Activated CD8-positive, alpha-beta memory T cell treated with anti-CD3 and anti-CD28 coated beads, Interleukin-2, amount 50 U/mL, for 24 hours (primary cell): ENCODE measurements around the gene MORC2.

Experiments
- DNase-seq: peaks from one replicate; pipeline ENCODE4 v3.0.0-alpha.2; 2020; ENCODE audit errors: extremely low read depth

The MORC2 gene

DNA sequence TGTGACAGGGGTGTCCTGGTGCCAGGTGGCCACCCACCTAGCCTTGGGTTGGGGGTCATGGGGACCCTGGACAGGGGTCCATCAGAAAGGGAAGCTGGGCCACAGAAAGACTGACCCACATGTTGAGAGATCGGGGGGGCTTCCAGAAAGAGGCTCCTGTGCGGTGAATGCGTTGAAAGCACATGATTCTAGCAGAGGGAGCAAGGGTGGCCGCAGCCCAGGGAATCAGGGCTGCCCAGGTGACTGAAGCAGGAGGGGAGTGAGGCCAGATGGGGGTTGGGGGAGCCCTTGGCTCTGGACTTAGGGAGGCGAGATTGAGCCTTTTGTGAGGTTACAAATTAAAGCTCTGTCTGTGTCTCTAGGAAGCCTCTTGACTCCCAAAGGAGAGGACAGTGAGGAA, 80.7 kb downstream of the MORC2 start:
- no peak for DNase-seq

DNA sequence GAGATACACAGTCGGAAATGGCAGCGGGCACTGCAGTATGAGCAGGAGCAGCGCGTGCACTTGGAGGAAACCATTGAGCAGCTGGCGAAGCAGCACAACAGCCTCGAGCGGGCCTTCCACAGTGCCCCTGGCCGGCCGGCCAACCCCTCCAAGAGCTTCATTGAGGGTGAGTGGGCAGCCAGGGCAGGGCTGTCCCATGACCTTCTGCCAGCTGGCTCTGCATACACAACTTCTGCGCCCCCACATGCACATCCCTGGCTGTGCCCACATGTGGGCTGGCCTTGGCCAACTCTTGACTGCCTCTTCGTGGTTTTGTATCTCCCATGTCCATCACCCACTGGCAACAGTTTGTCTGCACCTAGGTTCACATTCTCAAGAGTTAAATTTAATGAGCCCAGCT, 81.1 kb downstream of the MORC2 start:
- no peak for DNase-seq

DNA sequence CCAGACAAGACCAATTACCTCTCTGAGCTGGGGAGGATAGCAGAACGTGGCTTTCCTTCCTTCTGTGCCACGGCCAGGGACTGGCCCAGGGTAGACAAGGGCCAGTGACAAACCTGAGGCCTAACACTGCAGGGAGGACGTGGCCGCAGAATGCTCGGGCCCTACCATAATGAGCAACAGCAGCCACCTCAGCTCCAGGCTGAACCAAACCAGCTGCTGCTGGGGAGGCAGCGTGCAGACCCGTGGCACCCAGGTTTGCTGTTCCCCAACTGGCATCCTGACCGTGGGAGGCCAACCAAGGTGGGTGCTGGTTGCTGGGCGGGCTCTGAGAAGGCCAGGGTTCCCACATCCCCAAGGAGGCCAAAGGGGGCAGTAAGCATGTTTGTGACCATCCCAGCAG, 83.0 kb downstream of the MORC2 start:
- DNase-seq = no peak

DNA sequence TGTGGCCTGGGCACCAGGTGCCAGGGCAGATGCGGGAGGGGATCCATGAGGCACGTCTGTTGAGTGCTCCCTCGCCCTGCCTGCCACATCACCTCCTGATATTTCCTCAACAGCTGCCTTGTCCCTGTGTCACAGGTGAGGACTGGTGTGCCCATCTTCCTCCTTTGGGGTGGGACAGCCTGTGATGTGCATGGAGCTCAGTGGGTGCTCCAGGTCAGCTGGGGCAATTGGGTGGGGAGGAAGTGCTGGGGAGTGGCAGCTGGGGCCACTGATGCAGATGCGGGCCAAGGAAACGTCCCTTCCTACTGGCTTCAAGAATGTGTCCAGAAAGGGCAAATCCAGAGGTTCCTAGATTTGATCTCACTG, 83.6 kb downstream of the MORC2 start:
- no peak for DNase-seq

DNA sequence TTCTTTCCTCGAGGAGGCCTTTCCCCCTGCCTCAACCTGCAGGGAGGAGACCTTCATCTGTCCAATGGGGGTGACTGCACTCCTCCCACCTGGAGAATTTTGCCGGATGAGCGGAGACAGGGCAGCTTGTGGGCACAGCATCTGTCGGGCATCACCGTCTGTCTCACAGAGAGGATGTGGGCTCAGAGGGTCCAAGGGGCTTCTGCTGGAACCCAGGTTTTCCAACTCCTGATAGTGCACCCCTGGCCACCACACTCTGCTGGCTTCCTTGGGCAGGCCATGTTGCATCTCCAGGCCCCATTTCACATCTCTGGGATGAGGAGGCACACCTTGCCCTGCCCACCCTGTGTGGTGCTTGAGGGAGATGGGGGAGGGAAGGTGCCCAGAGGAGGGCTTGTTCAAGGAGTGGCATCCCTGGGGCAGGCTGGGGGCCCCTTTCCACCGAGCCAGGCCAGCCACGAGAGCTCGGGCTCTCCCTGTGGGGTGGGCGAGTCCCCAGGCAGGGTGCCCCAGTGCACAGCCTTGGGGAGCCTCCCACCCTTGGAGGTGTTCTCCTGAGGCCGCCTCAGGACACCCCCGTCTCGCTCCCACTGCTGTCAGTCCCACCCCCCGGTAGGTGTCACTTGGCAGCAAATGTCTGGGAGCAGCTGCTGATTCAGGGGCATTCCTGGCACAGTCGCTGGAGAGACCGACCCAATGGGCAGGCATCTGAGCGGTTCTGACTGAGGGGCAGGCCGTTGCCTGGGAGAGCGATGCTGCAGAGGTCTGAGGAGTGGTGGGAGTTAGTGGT, 84.2 kb downstream of the MORC2 start:
- no peak for DNase-seq

DNA sequence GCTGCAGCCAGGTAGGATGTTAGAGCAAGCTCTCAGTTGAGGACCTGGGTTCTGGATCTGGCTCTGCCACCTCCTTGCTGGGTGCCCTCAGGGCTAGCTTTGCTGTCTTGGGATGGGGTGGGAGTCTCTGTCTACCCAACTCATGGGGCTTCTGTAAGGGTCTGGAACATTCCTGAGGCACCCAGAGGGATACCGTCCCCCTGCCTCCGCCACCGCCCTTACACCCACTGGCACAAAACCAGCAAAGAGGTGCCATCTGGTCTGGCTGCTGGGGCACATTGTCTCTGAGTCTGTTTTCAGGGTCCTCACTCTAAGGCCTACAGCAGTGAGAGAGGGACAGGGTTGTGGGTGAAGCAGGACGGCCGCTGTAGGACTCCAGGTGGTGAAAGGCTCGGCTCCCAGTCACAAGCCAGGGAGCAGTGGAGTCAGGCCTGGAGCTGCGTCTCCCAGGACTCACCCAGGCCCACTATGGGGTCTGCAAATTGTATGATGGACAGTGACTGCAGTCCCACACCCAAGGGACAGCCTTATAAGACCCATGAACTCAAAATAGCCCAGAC, 84.9 kb downstream of the MORC2 start:
- DNase-seq = no peak

DNA sequence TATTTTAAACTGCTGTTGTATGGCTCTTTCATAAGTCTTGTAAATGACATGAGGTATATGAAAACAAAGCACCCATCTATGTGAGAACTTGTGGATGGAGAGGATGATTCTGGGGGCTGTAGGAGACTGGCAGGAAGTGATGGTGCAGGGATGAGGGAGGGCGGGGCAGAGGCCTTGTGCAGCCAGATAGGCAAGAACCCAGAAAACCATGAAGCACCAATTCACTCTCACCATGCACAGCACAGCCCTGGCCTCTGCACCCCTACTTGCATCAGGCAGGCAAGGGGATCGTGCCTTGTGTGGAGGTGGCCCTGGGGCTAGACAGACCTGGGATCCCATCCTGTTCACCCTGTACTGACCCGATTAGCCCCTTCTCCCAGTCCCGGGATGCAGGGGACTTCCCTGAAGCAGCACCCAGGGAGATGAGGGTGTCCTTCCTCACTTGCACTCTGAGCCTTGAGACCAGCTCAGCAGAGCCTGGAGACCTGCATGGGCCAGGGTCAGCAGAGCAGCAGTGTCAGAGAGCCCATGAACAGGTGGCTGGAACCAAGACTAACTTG, 85.5 kb downstream of the MORC2 start:
- no peak for DNase-seq

DNA sequence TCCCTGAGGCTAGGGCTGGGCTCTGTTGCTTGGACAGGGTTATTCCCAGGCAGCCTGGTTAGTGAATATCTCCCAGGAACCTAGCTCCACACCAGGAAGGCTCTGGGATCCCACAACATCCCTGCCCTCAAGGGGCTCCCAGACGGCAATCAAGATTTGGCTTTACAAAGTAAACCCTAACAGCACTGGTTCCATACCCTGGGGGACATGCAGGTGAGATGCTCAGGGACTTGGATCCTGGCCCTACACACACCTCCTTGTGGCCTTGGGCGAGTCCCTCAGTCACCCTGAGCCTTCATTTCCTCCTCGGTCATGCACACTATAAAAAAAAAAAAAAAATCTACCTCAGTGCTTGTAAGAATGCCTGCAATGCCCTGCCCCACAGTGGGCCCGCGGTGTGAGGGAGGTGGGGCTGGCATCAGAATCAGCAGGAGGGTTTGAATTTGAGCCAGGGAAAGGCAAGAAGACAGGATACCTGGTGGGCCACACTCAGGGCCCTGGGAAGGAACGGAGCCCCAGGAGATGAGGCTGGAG, 86.3 kb downstream of the MORC2 start:
- DNase-seq = no peak

DNA sequence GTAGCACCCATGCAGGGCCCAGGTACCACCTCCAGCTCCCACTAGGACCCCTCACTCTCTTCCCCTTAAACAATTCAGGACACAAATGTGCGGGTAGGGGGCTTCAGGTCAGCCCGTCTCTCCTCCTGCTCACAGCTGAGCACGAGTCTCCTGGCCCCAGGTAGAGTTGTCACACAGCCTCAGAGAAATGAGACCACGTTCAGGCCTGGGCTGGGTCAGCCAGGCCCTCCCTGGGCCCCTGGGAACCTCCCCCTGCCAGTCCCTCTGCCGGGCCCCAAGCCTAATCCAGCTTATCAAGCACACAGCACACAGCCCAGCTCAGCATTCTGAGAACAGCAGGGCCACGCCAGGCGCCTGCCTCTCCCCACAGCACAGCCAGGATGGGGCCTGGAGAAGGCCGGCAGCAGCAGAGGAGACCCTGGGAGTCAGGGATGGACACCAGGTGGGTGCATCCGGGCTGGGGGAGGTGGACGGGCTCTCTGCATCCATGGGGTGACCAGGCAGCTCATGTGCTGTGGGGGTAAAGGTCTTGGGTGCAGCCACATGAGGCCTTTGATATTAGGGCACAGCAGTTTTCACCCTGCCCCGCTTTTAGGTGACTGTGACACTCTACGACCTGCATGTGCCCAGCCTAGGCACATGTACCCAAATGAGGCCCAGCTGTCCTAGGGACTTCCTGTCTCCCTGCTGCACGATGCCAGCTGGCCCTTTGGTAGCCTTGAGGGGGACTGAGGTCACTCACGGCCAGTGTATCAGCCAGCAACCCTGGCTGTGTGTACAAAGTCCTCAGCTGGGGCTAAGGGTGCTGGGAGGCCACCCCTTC, 87.0 kb downstream of the MORC2 start:
- no peak for DNase-seq

DNA sequence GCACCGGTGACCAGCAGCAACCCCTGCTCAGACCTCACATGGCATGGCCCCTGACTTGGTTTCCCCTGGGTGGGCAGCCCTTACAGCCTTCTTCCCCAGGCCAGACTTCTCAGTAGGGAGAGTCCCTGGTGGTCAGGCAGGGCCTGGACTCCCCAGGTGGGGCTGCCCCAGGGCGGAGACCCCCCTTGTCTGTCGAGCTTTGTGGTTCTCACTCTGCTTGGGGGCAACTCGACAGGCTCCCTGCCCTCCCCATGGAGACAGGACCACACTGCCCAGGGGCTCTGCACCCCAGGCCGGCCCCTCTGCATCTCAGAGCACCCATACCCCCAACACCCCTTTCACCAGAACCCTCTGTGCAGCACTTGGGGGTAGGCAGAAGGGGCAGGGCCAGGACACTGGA, 87.7 kb downstream of the MORC2 start:
- DNase-seq = no peak

DNA sequence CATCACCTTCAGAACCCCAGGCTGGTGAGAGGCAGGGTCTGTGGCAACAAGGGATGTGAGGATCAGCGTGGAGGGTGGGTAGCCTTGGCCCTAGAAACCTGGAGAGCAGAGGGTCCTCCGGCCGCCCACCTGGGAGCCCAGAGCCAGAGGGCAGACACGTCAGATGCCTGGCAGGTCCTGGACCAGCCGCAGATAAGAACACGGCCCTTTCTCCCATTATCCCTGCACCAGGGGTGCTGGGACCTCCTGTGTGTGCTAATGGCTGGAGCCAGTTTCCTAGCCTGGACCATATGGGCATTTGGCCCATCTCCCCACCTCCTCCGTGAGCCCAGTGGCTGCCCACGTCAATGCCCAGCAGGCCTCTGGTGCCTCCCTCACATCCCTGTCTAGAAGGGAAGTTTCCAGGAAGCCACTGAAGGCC, 88.4 kb downstream of the MORC2 start:
- DNase-seq = no peak

DNA sequence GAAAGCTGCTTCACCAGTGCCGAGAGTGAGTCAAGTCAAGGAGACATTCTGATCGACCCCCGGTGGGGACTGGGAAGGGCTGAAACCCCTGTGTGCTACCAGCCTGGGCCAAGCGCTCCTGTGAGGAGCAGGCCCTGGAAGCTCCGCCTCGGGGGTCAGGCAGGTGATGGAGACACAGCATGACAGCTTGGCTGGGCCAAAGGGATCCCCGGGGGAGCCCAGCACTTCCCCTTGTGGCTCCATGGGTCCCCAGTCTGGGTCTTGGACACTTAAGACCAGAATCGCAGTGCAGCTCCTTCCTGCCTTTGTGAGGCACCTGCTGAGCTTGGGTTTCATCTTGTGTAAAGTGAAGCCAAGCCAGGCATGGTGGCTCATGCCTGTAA, 89.2 kb downstream of the MORC2 start:
- no peak for DNase-seq

DNA sequence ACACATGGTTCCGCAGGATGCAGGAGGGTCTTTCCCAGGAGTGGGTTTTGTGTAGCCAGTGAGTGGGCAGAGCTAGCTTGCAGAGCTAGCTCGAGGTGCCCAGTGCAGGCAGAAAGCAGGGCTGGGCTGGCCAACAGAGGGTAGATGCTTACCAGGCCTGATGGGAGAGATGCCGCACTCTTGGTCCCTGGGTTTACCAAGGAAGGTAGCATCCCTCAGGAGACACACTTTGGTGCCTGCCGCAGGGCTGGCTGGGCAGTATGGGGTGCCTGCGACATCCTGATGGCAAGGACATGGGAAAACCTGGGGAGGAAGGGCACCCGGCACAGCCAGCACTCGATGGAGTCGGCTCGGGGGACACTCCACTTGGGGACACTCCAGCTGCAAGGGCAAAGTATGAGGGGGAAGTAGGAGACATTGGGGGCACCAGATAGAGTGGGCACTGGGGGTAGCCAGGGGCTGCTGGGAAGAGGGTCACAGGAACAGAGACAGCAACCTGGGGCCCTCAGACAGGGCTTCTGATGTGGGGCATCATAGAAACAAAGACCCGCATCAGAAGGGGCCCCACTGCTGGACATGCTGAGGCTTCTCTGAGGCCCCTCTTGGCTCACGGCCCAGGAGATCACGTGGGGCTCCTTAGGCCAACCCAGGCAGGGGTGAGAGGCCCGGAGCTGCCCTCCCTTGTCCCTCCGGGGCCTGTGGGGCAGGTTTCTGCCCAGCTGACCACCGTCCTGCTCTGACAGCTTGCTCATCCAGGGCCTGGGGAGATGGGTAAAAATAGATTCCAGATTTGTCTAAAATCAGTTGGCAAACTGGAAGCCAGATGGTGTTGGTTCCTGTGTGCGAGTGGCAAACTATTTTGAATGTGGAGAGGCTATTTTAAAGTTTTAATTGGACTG, 89.8 kb downstream of the MORC2 start:
- DNase-seq = no peak

DNA sequence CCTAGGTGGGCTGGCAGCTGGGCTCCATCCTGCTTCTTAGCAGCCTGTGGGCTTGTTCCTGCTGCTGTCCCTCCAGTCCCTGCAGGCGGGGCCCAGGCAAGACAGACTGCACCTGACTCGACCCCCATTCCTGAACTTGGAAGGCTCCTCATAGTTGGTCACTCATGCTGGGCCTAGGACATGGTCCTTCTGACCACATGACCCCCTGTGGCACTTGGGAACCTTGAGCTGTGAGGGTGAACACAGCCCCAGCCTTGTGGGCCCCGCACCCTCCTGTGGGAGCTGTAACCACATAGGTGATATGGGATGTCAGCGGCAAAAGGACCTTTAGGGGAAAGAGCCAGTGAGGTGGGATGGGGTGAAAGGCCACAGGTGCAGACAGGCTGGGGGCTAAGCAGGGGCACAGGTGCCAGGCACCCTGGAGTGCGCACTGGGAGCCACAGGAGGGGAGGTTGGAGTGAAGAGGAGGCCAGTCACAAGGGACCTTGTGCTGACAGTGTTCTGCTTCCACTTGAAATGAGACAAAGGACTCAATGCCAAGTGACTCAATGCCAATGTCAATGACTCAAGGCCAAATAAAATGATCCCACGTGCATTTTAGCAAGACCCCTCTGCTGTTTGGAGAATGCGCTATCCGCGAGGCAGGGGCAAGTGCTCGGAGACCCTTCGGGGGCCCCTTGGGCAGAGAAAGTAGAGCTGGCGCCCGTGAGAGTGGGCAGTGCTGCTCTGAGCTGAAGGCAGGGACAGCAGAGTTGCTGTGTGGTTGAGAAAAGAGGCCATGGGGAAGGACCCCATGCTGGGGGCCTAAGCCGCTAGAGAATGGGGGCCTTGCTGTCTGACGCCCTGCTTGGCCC, 90.7 kb downstream of the MORC2 start:
- DNase-seq = no peak

DNA sequence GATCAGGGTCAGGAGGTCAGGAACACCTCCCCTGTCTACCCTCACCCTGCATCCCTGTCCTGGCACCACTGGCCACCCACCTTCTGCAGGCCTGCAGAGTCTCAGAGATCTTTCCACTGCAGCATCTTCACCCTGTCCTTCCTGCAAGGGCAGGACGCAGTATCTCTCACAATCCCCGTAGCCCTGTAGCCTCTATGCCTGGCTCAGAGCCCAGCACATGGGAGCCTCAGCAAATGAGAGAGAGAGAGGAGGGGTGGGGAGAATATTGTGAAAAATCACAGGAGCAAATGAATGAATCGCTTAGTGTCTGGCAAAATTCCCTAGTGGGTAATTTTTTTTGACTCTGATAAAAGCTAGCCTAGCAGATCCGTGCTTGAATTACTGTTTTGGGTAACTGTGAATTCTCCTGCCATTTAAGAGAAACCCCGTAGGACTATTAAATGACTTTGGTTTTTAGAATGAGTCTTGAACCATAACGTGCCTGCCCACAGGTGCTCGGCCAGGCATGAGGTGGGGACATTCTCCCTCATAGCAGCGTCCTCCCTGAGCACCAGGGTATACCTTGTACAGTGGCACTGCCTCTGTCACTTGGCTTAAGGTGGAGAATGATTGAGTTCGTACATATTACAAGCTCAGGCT, 91.5 kb downstream of the MORC2 start:
- no peak for DNase-seq

DNA sequence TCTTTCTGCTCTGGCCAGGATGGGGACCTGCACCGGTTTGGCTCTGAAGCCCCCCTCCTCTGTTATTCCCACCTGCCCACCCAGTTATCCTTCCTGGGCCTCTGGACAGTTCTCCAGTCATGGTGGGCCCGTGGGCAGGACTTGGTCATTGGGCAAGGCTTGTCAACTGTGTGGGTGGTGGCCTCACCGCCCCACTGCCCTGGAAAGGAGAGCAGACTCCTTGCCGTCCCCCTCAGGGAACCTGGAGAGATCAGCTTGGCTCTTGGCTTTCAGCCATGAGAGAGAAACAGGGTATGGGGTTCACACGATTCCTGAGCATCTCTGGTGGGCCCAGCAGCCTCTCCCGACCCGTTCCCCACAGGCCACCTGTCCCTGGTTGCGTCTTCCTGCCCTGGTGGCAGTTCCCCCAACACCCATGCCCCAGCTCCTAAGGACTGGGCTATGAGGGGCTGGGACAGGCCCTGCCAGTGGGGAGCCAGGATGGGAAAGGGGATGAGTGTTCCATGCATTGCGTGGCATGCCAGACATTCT, 92.3 kb downstream of the MORC2 start:
- no peak for DNase-seq

DNA sequence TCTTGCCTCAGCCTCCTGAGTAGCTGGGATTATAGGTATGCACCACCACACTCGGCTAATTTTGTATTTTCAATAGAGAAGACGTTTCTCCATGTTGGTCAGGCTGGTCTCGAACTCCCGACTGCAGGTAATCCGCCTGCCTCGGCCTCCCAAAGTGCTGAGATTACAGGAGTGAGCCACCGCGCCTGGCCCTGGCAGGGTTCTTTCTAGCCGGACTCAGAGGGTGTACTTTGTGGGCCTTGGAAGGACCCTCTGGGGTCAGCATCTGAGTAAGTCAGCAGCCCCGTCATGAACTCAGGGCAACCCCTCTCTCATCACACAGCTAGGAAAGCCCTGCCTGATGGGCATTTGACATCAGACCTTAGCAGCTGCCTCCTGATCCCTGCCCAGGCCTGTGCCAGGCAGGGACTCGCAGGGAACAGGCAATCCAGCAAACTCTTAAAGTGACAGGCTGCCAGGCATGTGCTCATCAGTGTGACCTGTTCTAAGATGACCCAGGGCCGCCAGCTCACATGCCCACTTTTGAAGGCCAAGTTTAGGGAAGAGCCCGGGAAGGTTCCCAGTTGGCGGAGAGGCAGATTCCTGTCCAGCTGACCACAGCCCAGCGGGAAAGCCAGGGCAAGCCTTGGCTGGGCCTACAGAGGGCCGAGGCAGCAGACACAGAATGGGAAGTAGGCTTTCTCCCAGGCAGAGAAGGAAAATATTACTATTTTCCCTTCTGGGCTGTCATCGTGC, 92.9 kb downstream of the MORC2 start:
- DNase-seq = no peak
